Stromal cell of bone marrow (primary cell): ENCODE data around the gene ANKRD13D.

Experiments
- DNase-seq: peaks from one replicate; pipeline ENCODE4 v3.0.0-alpha.2; 2012; ENCODE audit warnings: low read depth

The ANKRD13D gene

GRCh38 chr11:67261946-67262681 lies 27.0 kb upstream of the ANKRD13D start:
- no peak for DNase-seq

- peak; percentile 73 for DNase-seq
Observed at GRCh38 chr11:67262731-67263675, 26.1 kb upstream of the ANKRD13D start.

GRCh38 chr11:67264260-67264659 lies 24.8 kb upstream of the ANKRD13D start:
- DNase-seq = no peak

GRCh38 chr11:67264877-67265632 lies 24.0 kb upstream of the ANKRD13D start:
- DNase-seq = no peak

- no peak for DNase-seq
Observed at GRCh38 chr11:67265633-67266448, 23.3 kb upstream of the ANKRD13D start.

DNA sequence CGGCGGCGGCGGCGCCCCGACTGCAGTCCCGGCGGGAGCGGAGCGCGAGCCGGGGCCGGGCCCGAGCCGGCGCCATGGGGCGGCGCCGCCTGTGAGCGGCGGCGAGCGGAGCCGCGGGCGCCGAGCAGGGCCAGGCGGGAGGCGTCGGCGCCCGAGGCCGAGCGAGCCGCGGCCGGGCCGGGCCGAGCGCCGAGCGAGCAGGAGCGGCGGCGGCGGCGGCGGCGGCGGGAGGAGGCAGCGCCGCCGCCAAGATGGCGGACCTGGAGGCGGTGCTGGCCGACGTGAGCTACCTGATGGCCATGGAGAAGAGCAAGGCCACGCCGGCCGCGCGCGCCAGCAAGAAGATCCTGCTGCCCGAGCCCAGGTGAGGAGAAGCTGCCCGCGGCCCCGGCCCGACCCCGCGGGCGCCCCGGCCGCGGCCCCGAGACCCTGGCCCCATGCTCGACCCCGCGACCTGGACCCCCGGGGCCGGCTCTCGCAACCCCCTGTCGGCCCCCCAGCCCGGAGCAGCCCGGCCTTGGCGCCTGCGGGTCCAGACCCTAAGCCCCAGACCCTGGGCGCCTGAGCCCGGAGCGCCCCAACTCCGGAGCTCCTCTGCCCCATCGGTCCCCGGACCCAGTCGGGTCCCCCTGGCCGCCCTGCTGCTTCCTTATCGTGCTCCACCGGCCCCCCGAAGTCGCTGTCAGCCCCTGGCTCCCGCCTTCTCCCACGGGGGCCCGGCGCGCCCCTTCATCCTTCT lies 22.5 kb upstream of the ANKRD13D start, which contains the start of gene GRK2:
GRK2 (plus strand) TSS at position 25 of the 739 bp plus-strand sequence; CDS start at position 252, 227 bp downstream.
- DNase-seq = no peak

GRCh38 chr11:67267188-67268080 lies 21.7 kb upstream of the ANKRD13D start:
- no peak for DNase-seq

DNA sequence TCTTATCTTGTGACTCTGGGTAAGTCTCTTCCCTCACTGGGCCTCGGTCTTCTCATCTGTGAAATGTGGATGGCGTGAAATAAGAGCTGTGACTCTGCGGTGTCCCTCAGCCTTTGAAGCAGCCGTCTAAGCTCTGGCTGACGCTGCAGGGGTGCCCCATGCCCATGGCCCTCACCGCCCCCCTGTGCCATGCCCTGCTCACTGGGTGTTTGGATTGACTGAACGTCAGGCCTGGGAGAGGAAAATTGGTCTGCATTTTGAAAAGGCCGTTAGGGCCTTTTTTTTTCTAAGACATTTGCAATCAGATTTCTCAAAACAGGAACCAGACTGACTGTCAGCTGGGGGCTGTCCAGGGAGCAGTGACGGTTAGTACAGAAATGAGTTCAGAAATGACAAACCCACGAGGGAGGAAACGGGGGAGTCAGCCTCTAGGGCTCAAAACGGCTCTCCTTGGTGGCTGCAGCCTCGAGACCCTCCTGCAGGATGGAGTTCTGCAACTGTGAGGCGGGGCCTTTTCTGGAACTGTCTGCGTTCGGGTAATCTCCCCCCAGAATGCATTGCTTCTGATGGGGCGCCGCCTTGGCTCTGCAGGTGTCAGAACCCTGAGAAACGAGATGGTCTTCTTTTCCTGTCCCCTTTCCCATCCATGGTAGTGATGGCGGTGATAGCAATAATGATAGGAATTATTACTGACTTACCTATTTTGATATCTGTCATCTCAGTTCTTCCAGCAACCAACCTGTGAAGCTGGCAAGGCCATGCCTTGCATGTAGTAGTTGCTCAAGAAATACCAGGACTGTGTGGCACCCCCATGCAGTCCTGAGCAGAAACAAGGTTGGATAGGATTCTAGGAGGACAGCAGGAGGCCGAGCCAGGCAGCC lies 20.8 kb upstream of the ANKRD13D start:
- no peak for DNase-seq

DNA sequence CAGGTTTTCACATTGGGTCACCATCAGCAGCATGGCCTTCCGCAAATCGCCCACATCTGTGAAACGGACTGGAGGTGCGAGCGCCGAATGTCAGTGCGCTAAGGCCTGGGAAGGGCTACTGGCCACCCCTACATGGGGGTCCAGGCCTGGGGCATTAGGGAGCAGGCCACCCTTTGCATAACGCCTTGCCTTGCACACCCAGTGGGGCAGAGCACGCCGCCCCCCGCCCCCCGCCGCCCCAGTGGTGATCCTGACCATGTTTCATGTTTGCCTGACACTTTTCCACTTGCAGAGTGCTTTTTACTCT lies 20.2 kb upstream of the ANKRD13D start:
- DNase-seq = no peak

DNA sequence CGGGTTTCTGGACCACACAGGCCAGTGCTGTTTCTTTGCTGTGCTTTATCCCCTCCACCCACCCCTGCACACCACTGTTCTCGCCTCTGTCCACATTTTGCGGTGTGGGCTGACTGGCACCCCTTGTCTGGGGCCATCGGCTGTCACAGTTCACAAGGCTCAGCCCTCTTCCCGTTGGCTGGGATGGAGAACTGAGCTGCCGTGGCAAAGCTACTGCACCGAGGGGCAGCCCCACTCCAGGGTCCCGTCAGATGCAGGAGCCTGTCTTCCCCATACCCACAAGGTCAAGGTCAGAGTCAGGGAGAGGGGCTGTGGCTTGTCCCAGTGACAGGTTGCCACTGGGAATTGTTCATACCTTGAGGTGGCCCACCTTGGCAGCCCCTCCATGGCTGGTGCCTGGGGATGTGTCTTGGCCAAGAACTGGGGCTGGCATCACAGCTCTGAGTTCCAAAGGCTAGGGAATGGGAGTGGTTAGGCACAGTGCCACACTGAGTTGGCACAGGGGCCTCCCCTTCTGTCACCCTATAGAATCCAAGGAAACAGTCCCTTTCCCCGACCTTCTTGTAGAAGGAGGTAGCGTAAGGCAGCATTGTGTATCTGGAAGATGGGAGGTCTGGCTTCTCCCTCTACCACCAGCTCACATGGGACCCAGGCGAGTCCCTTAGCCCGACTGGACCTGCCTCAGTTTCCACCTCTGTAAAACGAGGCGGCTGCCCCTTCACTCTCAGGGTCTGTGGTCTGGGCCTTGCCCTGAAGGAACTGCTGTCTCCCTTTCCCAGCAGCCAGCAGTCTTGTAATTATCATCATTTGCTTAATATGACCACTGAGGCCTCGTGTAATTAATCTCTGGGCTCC lies 19.5 kb upstream of the ANKRD13D start:
- no peak for DNase-seq

- no peak for DNase-seq
Observed at GRCh38 chr11:67270256-67271204, 18.6 kb upstream of the ANKRD13D start.

DNA sequence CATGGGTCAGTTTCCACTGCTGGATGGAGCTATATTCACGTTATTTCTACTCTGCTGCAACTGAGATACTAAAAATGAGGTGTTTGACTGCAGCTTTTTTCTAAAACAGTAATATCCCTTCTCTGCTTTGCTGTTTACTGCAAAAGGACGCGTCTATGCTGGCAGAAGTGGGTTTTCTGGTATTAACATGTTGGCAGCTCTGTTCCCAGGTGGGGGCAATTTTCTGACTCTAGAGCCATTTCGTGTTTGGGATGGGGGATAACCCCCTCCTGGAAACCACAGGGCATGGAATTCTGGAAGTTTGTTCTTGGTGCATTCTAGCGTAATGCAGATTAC lies 17.9 kb upstream of the ANKRD13D start:
- DNase-seq = no peak

DNA sequence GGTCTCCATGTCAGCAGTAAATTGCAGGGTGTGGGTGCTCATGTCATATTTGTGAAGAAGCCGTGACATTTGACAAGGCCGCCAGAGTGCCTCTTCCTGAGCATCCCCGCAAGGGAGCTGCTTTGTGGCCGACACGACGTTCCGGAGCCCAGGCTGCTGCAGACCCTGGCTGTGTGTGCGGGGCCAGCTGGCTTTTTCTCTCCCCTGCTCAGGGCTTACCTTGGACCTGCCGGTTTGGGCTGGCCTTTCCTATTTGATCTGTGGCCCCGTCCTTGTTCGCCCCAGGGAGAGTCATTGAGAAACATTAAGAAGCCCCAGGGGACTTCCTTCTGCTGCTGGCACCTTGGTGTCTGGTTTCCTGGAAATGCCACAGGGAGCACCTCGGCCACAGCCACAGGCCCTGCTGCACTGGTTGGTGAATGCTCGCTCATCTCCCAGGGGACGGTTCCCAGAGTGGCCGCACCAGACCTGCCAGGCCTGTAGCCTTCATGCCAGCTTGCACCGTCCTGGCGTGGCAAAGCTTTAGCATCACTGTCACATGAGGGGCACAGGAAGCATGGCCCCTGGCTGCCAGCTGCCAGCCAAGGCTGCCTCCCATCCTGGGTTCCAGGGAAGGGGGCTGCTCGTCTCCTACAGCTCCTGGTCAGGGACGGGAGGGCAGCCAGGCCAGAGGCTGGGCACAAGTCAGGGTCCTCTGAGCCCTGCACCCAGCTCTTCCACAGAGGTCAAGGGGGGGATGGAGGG lies 17.4 kb upstream of the ANKRD13D start:
- no peak for DNase-seq

GRCh38 chr11:67272327-67273259 lies 16.5 kb upstream of the ANKRD13D start:
- no peak for DNase-seq
